ENCODE data around the gene PLCH1. TPM values are rescaled to one million over a fixed set of nuclear protein-coding genes. Genes with fewer than 3 reads are reported as not detected.
A peak's percentile ranks its signal among the peaks of the same experiment; 100 is the strongest.

The PLCH1 gene
- total RNA-seq, 1 experiment from 2014 or later, result 3.8 TPM

DNA sequence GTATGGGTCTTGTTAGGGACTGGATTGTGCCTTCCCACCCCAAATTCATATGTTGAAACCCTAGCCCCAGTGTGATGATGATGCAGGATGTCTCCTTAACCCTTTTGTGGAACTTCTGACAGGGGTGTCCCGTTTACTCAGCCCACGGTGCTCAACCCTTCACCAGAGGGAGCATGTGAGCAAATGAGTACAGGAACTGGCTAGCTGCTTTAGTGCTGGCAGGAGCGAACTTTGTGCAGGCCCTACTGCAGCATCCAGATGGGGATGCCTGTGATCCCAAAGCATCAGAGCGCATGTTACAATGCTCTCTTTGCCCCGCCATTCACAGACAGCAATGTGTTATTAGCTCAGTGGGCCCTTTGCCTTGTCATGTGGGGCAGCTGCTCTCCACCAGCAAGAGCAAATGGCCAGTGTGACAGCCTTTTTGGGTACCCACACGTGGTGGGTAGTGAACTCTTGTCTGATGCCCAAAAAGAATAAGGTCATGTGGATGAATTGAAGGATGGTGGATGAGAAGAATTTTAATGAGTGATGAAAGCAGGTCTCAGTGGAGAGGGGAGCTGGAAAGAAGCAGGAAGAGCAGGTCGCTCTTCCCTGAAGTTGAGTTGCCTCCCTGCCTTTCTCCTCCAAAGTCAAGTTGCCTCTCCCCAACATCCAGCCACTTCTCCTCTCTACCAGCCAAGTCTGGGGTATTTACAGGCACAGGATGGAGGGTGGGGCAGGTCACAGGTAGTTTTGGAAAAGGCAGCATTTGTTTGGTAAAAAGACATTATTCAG lies 388.1 kb downstream of the PLCH1 start:
- intact Hi-C loops (cut with micrococcal nuclease), result no loop called here
- no peak overlapping the region for H2AFZ ChIP-seq (ENCODE audit: low read depth, low read length, poor library complexity, severe bottlenecking)
- H3K4me1 ChIP-seq (ENCODE audit: control insufficient read depth in 1 of 2, insufficient read depth in 2 of 2, low read length in 2 of 2), result no peaks in the 10 kb centered on the region
- RAD21 ChIA-PET (ENCODE audit: low non-redundant PET in 1 of 2, low total read pairs in 2 of 2, uncharacterized antibody in 2 of 2, unreplicated experiment in 2 of 2), result interaction anchor here (1.0 to 2.0 kb wide), 2 partner anchors 345 kb away, joined by 3 to 9 read pairs; no protein-coding TSS in a partner anchor
- peak; percentile 22; the same call in 1 of the 2 replicates for TF ChIP-seq RAD21 (IDR thresholded peaks at IDR 0.05; ENCODE audit: low read depth)
- TF ChIP-seq EZH2phosphoT487 (IDR thresholded peaks at IDR 0.05; ENCODE audit: borderline replicate concordance), result no peak
- TF ChIP-seq, protein P1, sequence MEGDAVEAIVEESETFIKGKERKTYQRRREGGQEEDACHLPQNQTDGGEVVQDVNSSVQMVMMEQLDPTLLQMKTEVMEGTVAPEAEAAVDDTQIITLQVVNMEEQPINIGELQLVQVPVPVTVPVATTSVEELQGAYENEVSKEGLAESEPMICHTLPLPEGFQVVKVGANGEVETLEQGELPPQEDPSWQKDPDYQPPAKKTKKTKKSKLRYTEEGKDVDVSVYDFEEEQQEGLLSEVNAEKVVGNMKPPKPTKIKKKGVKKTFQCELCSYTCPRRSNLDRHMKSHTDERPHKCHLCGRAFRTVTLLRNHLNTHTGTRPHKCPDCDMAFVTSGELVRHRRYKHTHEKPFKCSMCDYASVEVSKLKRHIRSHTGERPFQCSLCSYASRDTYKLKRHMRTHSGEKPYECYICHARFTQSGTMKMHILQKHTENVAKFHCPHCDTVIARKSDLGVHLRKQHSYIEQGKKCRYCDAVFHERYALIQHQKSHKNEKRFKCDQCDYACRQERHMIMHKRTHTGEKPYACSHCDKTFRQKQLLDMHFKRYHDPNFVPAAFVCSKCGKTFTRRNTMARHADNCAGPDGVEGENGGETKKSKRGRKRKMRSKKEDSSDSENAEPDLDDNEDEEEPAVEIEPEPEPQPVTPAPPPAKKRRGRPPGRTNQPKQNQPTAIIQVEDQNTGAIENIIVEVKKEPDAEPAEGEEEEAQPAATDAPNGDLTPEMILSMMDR (IDR thresholded peaks at IDR 0.05 in 2 of 3, conservative IDR thresholded peaks at IDR 0.05 in 1 of 3; ENCODE audit: borderline replicate concordance in 1 of 3, insufficient read depth in 1 of 3, low read depth in 2 of 3, low read length in 2 of 3), result 0 out of 6 replicates have a peak, but pooled peaks of 1 of the 3 experiments have one; percentile 12
- H3K36me3 ChIP-seq (ENCODE audit: control insufficient read depth in 1 of 2, insufficient read depth in 2 of 2, low read length in 2 of 2), result no peaks in the 10 kb centered on the region
- H3K79me2 ChIP-seq (ENCODE audit: insufficient read depth, low read length), result no peaks in the 10 kb centered on the region
- ATAC-seq (peak; percentile 57), DNase-seq (ENCODE audit: low read depth, low spot score) (no peak)
- H3K4me2 ChIP-seq (ENCODE audit: low read length), result no peak overlapping the region
- no TSS peak for BruUV-seq (replicated peaks)
- H3K9me2 ChIP-seq (ENCODE audit: insufficient read depth), result no peaks in the 10 kb centered on the region
- CTCF ChIA-PET, result interaction anchor here (1.8 kb wide), 1 partner anchor 345 kb away, joined by 15 read pairs; no protein-coding TSS in a partner anchor
- no peaks in the 10 kb centered on the region for H3K27me3 ChIP-seq (ENCODE audit: insufficient read depth, low read length)
- no peak overlapping the region for H3K4me3 ChIP-seq (replicated peaks in 1 of 2; ENCODE audit: low read depth in 1 of 2, low read length in 2 of 2)
- H3K27ac ChIP-seq (ENCODE audit: low read depth, low read length), result no peak overlapping the region
- H3K9ac ChIP-seq (ENCODE audit: low read length), result no peak overlapping the region
- POLR2A ChIA-PET, result no interaction called here
- H4K20me1 ChIP-seq (ENCODE audit: insufficient read depth), result no peaks in the 10 kb centered on the region
- H3K9me3 ChIP-seq (ENCODE audit: control insufficient read depth in 1 of 2, insufficient read depth in 1 of 2, low read depth in 1 of 2, low read length in 2 of 2), result no peaks in the 10 kb centered on the region

DNA sequence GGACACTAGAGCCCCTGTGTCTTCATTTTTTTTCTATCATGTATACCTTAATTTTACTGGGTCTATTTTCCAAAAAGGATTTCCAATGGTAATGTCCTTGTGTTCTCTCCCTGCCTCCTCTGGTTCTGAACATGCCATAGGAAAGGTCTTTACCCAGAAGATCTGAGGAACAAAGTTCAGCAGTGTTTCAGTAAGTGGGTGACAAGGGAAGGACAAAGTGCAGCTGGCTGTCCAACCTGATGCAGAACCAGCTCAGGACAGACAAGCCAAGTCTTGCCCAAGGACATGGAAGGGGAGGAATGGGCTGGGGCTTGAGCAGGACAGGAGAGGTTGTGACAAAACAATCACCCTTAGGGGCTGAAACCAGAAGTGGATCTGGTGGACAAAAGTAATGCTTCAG lies 390.2 kb downstream of the PLCH1 start:
- H3K27ac ChIP-seq (ENCODE audit: low read depth, low read length), result no peak overlapping the region
- ATAC-seq (no peak), DNase-seq (ENCODE audit: low read depth, low spot score) (no peak)
- no peaks in the 10 kb centered on the region for H3K79me2 ChIP-seq (ENCODE audit: insufficient read depth, low read length)
- ChIA-PET CTCF (interaction anchor here (1.8 kb wide), 1 partner anchor 348 kb away, joined by 9 read pairs; no protein-coding TSS in a partner anchor), POLR2A (no interaction called here), RAD21 (ENCODE audit: low non-redundant PET in 1 of 2, low total read pairs in 2 of 2, uncharacterized antibody in 2 of 2, unreplicated experiment in 2 of 2) (no interaction called here)
- H2AFZ ChIP-seq (ENCODE audit: low read depth, low read length, poor library complexity, severe bottlenecking), result no peak overlapping the region
- no peaks in the 10 kb centered on the region for H4K20me1 ChIP-seq (ENCODE audit: insufficient read depth)
- no peaks in the 10 kb centered on the region for H3K9me3 ChIP-seq (ENCODE audit: control insufficient read depth in 1 of 2, insufficient read depth in 1 of 2, low read depth in 1 of 2, low read length in 2 of 2)
- H3K4me2 ChIP-seq (ENCODE audit: low read length), result no peak overlapping the region
- intact Hi-C loops (cut with micrococcal nuclease), result no loop called here
- no peak overlapping the region for H3K9ac ChIP-seq (ENCODE audit: low read length)
- H3K4me1 ChIP-seq (ENCODE audit: control insufficient read depth in 1 of 2, insufficient read depth in 2 of 2, low read length in 2 of 2), result no peaks in the 10 kb centered on the region
- no peak overlapping the region for H3K4me3 ChIP-seq (replicated peaks in 1 of 2; ENCODE audit: low read depth in 1 of 2, low read length in 2 of 2)
- no TSS peak for BruUV-seq (replicated peaks)
- H3K27me3 ChIP-seq (ENCODE audit: insufficient read depth, low read length), result no peaks in the 10 kb centered on the region
- no peaks in the 10 kb centered on the region for H3K9me2 ChIP-seq (ENCODE audit: insufficient read depth)
- H3K36me3 ChIP-seq (ENCODE audit: control insufficient read depth in 1 of 2, insufficient read depth in 2 of 2, low read length in 2 of 2), result no peaks in the 10 kb centered on the region
- no peak for TF ChIP-seq RAD21 (IDR thresholded peaks at IDR 0.05; ENCODE audit: low read depth)
- TF ChIP-seq, protein P1 (IDR thresholded peaks at IDR 0.05 in 2 of 3, conservative IDR thresholded peaks at IDR 0.05 in 1 of 3; ENCODE audit: borderline replicate concordance in 1 of 3, insufficient read depth in 1 of 3, low read depth in 2 of 3, low read length in 2 of 3), result no peak
- no peak for TF ChIP-seq ELF1 (IDR thresholded peaks at IDR 0.05; ENCODE audit: borderline replicate concordance, low read depth)
- TF ChIP-seq, protein P2, sequence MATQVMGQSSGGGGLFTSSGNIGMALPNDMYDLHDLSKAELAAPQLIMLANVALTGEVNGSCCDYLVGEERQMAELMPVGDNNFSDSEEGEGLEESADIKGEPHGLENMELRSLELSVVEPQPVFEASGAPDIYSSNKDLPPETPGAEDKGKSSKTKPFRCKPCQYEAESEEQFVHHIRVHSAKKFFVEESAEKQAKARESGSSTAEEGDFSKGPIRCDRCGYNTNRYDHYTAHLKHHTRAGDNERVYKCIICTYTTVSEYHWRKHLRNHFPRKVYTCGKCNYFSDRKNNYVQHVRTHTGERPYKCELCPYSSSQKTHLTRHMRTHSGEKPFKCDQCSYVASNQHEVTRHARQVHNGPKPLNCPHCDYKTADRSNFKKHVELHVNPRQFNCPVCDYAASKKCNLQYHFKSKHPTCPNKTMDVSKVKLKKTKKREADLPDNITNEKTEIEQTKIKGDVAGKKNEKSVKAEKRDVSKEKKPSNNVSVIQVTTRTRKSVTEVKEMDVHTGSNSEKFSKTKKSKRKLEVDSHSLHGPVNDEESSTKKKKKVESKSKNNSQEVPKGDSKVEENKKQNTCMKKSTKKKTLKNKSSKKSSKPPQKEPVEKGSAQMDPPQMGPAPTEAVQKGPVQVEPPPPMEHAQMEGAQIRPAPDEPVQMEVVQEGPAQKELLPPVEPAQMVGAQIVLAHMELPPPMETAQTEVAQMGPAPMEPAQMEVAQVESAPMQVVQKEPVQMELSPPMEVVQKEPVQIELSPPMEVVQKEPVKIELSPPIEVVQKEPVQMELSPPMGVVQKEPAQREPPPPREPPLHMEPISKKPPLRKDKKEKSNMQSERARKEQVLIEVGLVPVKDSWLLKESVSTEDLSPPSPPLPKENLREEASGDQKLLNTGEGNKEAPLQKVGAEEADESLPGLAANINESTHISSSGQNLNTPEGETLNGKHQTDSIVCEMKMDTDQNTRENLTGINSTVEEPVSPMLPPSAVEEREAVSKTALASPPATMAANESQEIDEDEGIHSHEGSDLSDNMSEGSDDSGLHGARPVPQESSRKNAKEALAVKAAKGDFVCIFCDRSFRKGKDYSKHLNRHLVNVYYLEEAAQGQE (IDR thresholded peaks at IDR 0.05; ENCODE audit: low read depth), result no peak
- TF ChIP-seq CBX3 (IDR thresholded peaks at IDR 0.05; ENCODE audit: low read depth), result no peak
- TF ChIP-seq POLR2A (IDR thresholded peaks at IDR 0.05; ENCODE audit: borderline replicate concordance, extremely low read depth, insufficient read depth, insufficient read length), result no peak
- TF ChIP-seq ZNF274 (IDR thresholded peaks at IDR 0.05; ENCODE audit: low read depth, low read length), result no peak
- TF ChIP-seq, protein P3, sequence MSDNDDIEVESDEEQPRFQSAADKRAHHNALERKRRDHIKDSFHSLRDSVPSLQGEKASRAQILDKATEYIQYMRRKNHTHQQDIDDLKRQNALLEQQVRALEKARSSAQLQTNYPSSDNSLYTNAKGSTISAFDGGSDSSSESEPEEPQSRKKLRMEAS (IDR thresholded peaks at IDR 0.05), result no peak
